Ovary (tissue), 3 donors: Measurements from ENCODE around the gene VAV3.

ENCODE experiments used
- POLR2A ChIP-seq: fragments of 450-650 bp; IDR thresholded peaks from one replicate; pipeline ENCODE4 v1.6.1; 2017; ENCODE audit warnings: antibody characterized with exemption, mild to moderate bottlenecking, moderate library complexity
- TF ChIP-seq, protein P1 (sequence below), 3 donors: fragments of 450-650 bp in 2 of 3; fragments of 200-600 bp in 1 of 3; IDR thresholded peaks; one replicate each; pipeline versions ENCODE4 v1.5.1 to v1.8.0; 2016 to 2022; ENCODE audit warnings: antibody characterized with exemption in 3 of 3, mild to moderate bottlenecking in 1 of 3
- donor health status: DM: no; HTN: no; CAD: no.

DNA sequence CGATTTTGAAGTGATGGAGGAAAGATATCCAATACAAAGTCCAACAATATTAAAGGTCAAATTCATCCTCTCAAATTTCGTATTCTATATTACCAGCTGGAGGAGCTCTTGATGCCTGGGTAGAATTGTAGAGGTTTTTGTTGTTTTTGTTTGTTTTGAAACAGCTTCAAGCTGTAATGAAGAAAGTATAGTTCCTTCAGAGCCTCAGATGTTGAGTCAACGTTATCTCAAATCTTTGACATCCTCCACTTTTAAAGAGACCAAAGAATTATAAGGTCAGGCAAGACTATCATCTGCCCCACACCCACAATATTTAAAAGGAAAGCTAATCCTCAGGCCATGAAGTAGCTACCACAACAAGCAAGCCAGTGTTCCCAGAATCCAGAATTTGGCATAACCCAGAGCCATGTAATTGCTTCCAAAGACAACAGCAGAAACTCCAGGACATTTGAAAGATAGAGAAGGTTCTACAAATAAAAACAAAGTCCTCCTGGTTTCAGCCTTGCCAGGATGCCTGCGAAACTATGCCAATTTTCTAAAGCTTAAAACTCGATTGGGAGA lies 24.9 kb downstream of the VAV3 start:
- TF ChIP-seq, protein P1, sequence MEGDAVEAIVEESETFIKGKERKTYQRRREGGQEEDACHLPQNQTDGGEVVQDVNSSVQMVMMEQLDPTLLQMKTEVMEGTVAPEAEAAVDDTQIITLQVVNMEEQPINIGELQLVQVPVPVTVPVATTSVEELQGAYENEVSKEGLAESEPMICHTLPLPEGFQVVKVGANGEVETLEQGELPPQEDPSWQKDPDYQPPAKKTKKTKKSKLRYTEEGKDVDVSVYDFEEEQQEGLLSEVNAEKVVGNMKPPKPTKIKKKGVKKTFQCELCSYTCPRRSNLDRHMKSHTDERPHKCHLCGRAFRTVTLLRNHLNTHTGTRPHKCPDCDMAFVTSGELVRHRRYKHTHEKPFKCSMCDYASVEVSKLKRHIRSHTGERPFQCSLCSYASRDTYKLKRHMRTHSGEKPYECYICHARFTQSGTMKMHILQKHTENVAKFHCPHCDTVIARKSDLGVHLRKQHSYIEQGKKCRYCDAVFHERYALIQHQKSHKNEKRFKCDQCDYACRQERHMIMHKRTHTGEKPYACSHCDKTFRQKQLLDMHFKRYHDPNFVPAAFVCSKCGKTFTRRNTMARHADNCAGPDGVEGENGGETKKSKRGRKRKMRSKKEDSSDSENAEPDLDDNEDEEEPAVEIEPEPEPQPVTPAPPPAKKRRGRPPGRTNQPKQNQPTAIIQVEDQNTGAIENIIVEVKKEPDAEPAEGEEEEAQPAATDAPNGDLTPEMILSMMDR (IDR thresholded peaks at IDR 0.05), result no peak
- TF ChIP-seq POLR2A, result no peak
